PC-3 (cell line): ENCODE measurements around the gene INF2. TPM values are rescaled to one million over a fixed set of nuclear protein-coding genes. Genes with fewer than 3 reads are reported as not detected.
"Not testable (repeated sequence)": the region's sequence is repeated elsewhere in the genome, so short reads cannot be mapped to it uniquely, and the experiment has no call there.

Experiments used
- ATAC-seq: fragments of 200-7000 bp; cut with Tn5 transposase; 2 replicates; pipeline ENCODE4 v1.9.1; 2020; ENCODE audit warnings: mild to moderate bottlenecking, moderate library complexity
- BruUV-seq: library from RNA; stranded (reverse); fragments of 400-500 nt; replicated peaks from 2 replicates; lab custom pipeline; 2021; lab: Mats Ljungman, UMichigan
- CTCF ChIA-PET: fragments of 300-600 bp; sonication (Branson Sonifier 250); formaldehyde crosslinking; loops from one replicate; lab custom pipeline; 2022; ENCODE audit warnings: antibody characterized with exemption; lab: Charles Lee
- POLR2A ChIA-PET: fragments of 300-600 bp; sonication (Branson Sonifier 250); formaldehyde crosslinking; loops from one replicate; lab custom pipeline; 2022; ENCODE audit warnings: antibody characterized with exemption; ENCODE audit not compliant: unreplicated experiment; lab: Charles Lee
- DNase-seq: peaks from one replicate; pipeline ENCODE4 v3.0.0-alpha.2; 2015
- H2AFZ ChIP-seq: fragments of 300-600 bp; sonication (generic); 2 replicates; pipeline ENCODE4 v1.6.0; 2016; ENCODE audit warnings: antibody characterized with exemption, low read length
- H3F3A ChIP-seq: fragments of 300-600 bp; sonication (generic); one replicate; pipeline ENCODE4 v1.6.0; 2017; ENCODE audit warnings: antibody characterized with exemption, low read length, control low read depth, mild to moderate bottlenecking; ENCODE audit not compliant: unreplicated experiment
- H3K27ac ChIP-seq: fragments of 300-600 bp; sonication (generic); 2 replicates; pipeline ENCODE4 v1.5.1; 2016; ENCODE audit warnings: mild to moderate bottlenecking, low read length
- H3K27me3 ChIP-seq: fragments of 300-600 bp; sonication (generic); 2 replicates; pipeline ENCODE4 v1.6.1; 2016; ENCODE audit warnings: low read length, mixed read lengths
- H3K36me3 ChIP-seq: fragments of 300-600 bp; sonication (generic); 2 replicates; pipeline ENCODE4 v1.6.1; 2016; ENCODE audit warnings: low read depth, mixed run types, low read length, mixed read lengths
- H3K4me1 ChIP-seq: fragments of 300-600 bp; sonication (generic); 2 replicates; pipeline ENCODE4 v1.5.1; 2016; ENCODE audit warnings: low read length; ENCODE audit not compliant: insufficient read depth
- H3K4me2 ChIP-seq: fragments of 300-600 bp; sonication (generic); 2 replicates; pipeline ENCODE4 v1.6.0; 2016; ENCODE audit warnings: low read length
- H3K4me3 ChIP-seq: fragments of 300-600 bp; sonication (generic); 2 replicates; pipeline ENCODE4 v1.5.1; 2016; ENCODE audit warnings: mild to moderate bottlenecking, low read length, mixed read lengths
- H3K79me2 ChIP-seq: fragments of 300-600 bp; sonication (generic); 2 replicates; pipeline ENCODE4 v1.6.1; 2017; ENCODE audit warnings: low read length, mixed read lengths
- H3K9ac ChIP-seq: fragments of 300-600 bp; sonication (generic); 2 replicates; pipeline ENCODE4 v1.6.0; 2016; ENCODE audit warnings: mild to moderate bottlenecking, low read length
- H3K9me2 ChIP-seq: fragments of 300-600 bp; sonication (generic); replicated peaks from 2 replicates; pipeline ENCODE4 v1.6.1; 2016; ENCODE audit warnings: mixed run types, low read length, mixed read lengths
- H3K9me3 ChIP-seq: fragments of 300-600 bp; sonication (generic); 2 replicates; pipeline ENCODE4 v1.6.1; 2016; ENCODE audit warnings: low read length, mixed read lengths
- H4K20me1 ChIP-seq: fragments of 300-600 bp; sonication (generic); 2 replicates; pipeline ENCODE4 v1.6.1; 2016; ENCODE audit warnings: low read length, mixed read lengths
- EZH2 ChIP-seq: fragments of 300-600 bp; sonication (generic); IDR thresholded peaks from one replicate; pipeline ENCODE4 v1.6.1; 2017; ENCODE audit warnings: antibody characterized with exemption, mild to moderate bottlenecking, low read length; ENCODE audit not compliant: unreplicated experiment
- EZH2phosphoT487 ChIP-seq: fragments of 300-600 bp; sonication (generic); IDR thresholded peaks from 2 replicates; pipeline ENCODE4 v1.6.1; 2018; ENCODE audit warnings: mild to moderate bottlenecking, antibody characterized with exemption, low read length, borderline replicate concordance
- intact Hi-C: fragments of 100-400 bp; cut with micrococcal nuclease; formaldehyde crosslinking; loops from 2 replicates; pipeline ENCODE4 v1.9.0; 2023
- total RNA-seq: library from RNA; depleted of rRNA; stranded (reverse); fragments of >200 nt; gene quantifications from 2 replicates; pipeline ENCODE4 v1.2.3, GENCODE V29; 2014
- TF ChIP-seq, protein P1 (sequence below): fragments of 300-600 bp; sonication (generic); conservative IDR thresholded peaks from 2 replicates; pipeline ENCODE4 v1.5.1; 2017; ENCODE audit warnings: antibody characterized with exemption, low read depth, mild to moderate bottlenecking, low read length

Gene INF2
- total RNA-seq, 1 experiment from 2014 or later, result 132 TPM

GRCh38 chr14:104661086-104661485 lies 28.3 kb upstream of the INF2 start:
- no peak overlapping the region for H3K4me3 ChIP-seq
- ChIA-PET POLR2A (no interaction called here), CTCF (no interaction called here)
- ATAC-seq (no peak), DNase-seq (no peak)
- H3K9me3 ChIP-seq, result no peaks in the 10 kb centered on the region
- intact Hi-C loops, result no loop called here
- no peak overlapping the region for H3K4me2 ChIP-seq
- no TSS peak for BruUV-seq
- H3K4me1 ChIP-seq, result peaks cover 9% of the 10 kb centered on the region; the same call in 1 of the 2 replicates
- no peaks in the 10 kb centered on the region for H4K20me1 ChIP-seq
- no peak overlapping the region for H3K9ac ChIP-seq
- H3K27ac ChIP-seq, result no peak overlapping the region
- no peaks in the 10 kb centered on the region for H3F3A ChIP-seq
- no peak overlapping the region for H2AFZ ChIP-seq
- TF ChIP-seq, protein P1, sequence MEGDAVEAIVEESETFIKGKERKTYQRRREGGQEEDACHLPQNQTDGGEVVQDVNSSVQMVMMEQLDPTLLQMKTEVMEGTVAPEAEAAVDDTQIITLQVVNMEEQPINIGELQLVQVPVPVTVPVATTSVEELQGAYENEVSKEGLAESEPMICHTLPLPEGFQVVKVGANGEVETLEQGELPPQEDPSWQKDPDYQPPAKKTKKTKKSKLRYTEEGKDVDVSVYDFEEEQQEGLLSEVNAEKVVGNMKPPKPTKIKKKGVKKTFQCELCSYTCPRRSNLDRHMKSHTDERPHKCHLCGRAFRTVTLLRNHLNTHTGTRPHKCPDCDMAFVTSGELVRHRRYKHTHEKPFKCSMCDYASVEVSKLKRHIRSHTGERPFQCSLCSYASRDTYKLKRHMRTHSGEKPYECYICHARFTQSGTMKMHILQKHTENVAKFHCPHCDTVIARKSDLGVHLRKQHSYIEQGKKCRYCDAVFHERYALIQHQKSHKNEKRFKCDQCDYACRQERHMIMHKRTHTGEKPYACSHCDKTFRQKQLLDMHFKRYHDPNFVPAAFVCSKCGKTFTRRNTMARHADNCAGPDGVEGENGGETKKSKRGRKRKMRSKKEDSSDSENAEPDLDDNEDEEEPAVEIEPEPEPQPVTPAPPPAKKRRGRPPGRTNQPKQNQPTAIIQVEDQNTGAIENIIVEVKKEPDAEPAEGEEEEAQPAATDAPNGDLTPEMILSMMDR, result no peak
- TF ChIP-seq EZH2 (no peak), EZH2phosphoT487 (no peak)
- no peaks in the 10 kb centered on the region for H3K79me2 ChIP-seq
- no peaks in the 10 kb centered on the region for H3K36me3 ChIP-seq
- H3K9me2 ChIP-seq, result no peaks in the 10 kb centered on the region
- H3K27me3 ChIP-seq, result no peaks in the 10 kb centered on the region

DNA sequence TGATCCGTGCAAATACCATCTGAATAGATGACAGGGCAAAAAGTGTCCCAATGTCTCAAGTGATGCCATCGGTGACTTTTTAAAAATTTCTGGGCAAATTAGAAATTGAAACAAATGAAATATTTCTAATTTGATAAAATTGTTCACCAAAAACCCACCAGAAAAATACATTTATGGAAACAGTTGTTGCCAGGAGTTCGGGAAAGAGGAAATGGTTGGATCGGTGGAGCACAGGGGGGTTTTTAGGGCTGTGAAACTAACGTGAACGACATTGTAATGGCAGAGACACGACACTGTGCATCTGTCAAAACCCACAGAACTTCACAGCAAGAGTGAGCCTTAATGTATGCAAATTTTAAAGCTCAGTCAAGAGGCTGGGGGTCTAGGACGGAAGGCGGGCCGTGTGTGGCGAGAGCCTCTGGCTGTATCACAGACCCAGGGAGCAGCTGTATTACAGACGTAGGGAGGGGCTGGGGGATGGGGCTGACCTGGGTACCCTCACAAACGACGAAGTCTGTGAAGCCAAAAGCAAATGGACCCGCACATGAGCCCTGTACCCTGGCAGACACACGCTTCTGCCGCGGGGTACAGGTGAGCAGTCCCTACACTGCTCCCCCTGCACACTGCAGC lies 27.8 kb upstream of the INF2 start:
- intact Hi-C loops, H3K9me2 ChIP-seq, CTCF ChIA-PET, ATAC-seq, H3K4me1 ChIP-seq, BruUV-seq, H3K36me3 ChIP-seq, POLR2A ChIA-PET, H3K27ac ChIP-seq, H3F3A ChIP-seq, H3K27me3 ChIP-seq, H2AFZ ChIP-seq, H3K4me2 ChIP-seq, H3K4me3 ChIP-seq, H3K9me3 ChIP-seq, H4K20me1 ChIP-seq, DNase-seq, H3K79me2 ChIP-seq, H3K9ac ChIP-seq: not testable (repeated sequence)

GRCh38 chr14:104662472-104662871 lies 26.9 kb upstream of the INF2 start:
- DNase-seq, ATAC-seq, H3K4me1 ChIP-seq, H3K27ac ChIP-seq, H3K9me3 ChIP-seq, CTCF ChIA-PET, H3K27me3 ChIP-seq, H3K4me2 ChIP-seq, H3K4me3 ChIP-seq, H3K9me2 ChIP-seq, H3K9ac ChIP-seq, H3K36me3 ChIP-seq, POLR2A ChIA-PET, BruUV-seq, H3F3A ChIP-seq, H2AFZ ChIP-seq, intact Hi-C loops, H3K79me2 ChIP-seq, H4K20me1 ChIP-seq: not testable (repeated sequence)

GRCh38 chr14:104664107-104664506 lies 25.3 kb upstream of the INF2 start:
- Histone ChIP-seq H3K4me1 (peaks cover 10% of the 10 kb centered on the region; the same call in 1 of the 2 replicates), H3K9ac (no peak overlapping the region), H3K4me2 (no peak overlapping the region), H3K27me3 (no peaks in the 10 kb centered on the region), H4K20me1 (no peaks in the 10 kb centered on the region), H3K9me3 (no peaks in the 10 kb centered on the region), H3K9me2 (no peaks in the 10 kb centered on the region), H2AFZ (no peak overlapping the region), H3F3A (no peaks in the 10 kb centered on the region), H3K27ac (no peak overlapping the region), H3K79me2 (no peaks in the 10 kb centered on the region), H3K36me3 (no peaks in the 10 kb centered on the region), H3K4me3 (no peak overlapping the region)
- DNase-seq, result no peak
- POLR2A ChIA-PET, result no interaction called here
- no peak for ATAC-seq
- CTCF ChIA-PET, result no interaction called here
- BruUV-seq, result no TSS peak
- TF ChIP-seq EZH2, result no peak
- TF ChIP-seq, protein P1, result no peak
- TF ChIP-seq EZH2phosphoT487, result no peak
- intact Hi-C loops, result no loop called here
